Left cardiac atrium (tissue), 4 donors: ENCODE data around the gene COL8A2. TPM values are rescaled to one million over a fixed set of nuclear protein-coding genes. Genes with fewer than 3 reads are reported as not detected.
A peak's percentile ranks its signal among the peaks of the same experiment; 100 is the strongest.

Experiments
- ATAC-seq, 2 donors: fragments of 200-7000 bp; cut with Tn5 transposase; one replicate each; pipeline ENCODE4 v1.9.1; 2020; ENCODE audit warnings: mild to moderate bottlenecking in 2 of 2, moderate library complexity in 2 of 2
- DNase-seq: peaks from one replicate; pipeline ENCODE4 v3.0.0-alpha.2; 2020
- intact Hi-C, 2 donors: fragments of 100-400 bp; cut with DNase I; formaldehyde crosslinking; loops; one replicate each; pipeline versions ENCODE4 v1.14.1 to v1.15.1; 2022 to 2023
- total RNA-seq, 2 donors: library from RNA; stranded (reverse); fragmentation: NEBNext Ultra II Directional; extraction: Animal tissue kit (Norgen Biotek cat#: 25700); gene quantifications; one replicate each; pipeline ENCODE4 v1.2.1, GENCODE V29; 2021
- donor health status: DM: no; HTN: yes; CAD: no.
- donor health status: DM: no; HTN: yes; CAD: no; lungs with severe emphysema.
- donor health status: DM: yes; HTN: yes; CAD: no.
- donor health status: Dilated cardiomyopathy.

The COL8A2 gene
- total RNA-seq, 2 donors from 2014 or later, result 3.8 to 4.2 TPM

- ATAC-seq (no peak), DNase-seq (no peak)
- intact Hi-C loops, result no loop called here
Measured at GRCh38 chr1:36087233-36088123, 37.5 kb downstream of the COL8A2 start.

- ATAC-seq, result no peak
- intact Hi-C loops, result no loop called here
Measured at GRCh38 chr1:36086529-36087232, 38.3 kb downstream of the COL8A2 start.

GRCh38 chr1:36085686-36086526 lies 39.1 kb downstream of the COL8A2 start:
- intact Hi-C loops, result no loop called here
- no peak for DNase-seq

More at GRCh38 chr1:36086529-36087232, 38.3 kb downstream of the COL8A2 start:
- DNase-seq, result no peak

GRCh38 chr1:36085126-36085525 lies 39.9 kb downstream of the COL8A2 start:
- no peak for ATAC-seq
- intact Hi-C loops, result no loop called here
- no peak for DNase-seq

More at GRCh38 chr1:36085686-36086526, 39.1 kb downstream of the COL8A2 start:
- ATAC-seq, result no peak

- no peak for DNase-seq
- intact Hi-C loops, result no loop called here
- ATAC-seq, result no peak
Measured at GRCh38 chr1:36084497-36085115, 40.4 kb downstream of the COL8A2 start.

- no peak for DNase-seq
- peak; percentile 2 to 13 for ATAC-seq
- intact Hi-C loops, result no loop called here
Measured at GRCh38 chr1:36083635-36084496, 41.2 kb downstream of the COL8A2 start, which contains the start of gene TEKT2. TSS of gene TEKT2 (plus strand) at chr1:36084094. CDS start at chr1:36084922, 828 bp downstream.

GRCh38 chr1:36083219-36083618 lies 41.8 kb downstream of the COL8A2 start:
- intact Hi-C loops, result no loop called here
- DNase-seq, result no peak
- no peak for ATAC-seq

- DNase-seq (no peak), ATAC-seq (no peak)
- intact Hi-C loops, result no loop called here
Measured at GRCh38 chr1:36081926-36082485, 43.0 kb downstream of the COL8A2 start.

- ATAC-seq (peak in 1 of 2 donors; percentile 43), DNase-seq (no peak)
- intact Hi-C loops, result no loop called here
Measured at GRCh38 chr1:36080801-36081200, 44.2 kb downstream of the COL8A2 start.

- intact Hi-C loops, result no loop called here
- no peak for DNase-seq
- no peak for ATAC-seq
Measured at GRCh38 chr1:36080236-36080635, 44.8 kb downstream of the COL8A2 start.

GRCh38 chr1:36076979-36077573 lies 47.9 kb downstream of the COL8A2 start:
- no peak for ATAC-seq

GRCh38 chr1:36070349-36070748 lies 54.7 kb downstream of the COL8A2 start:
- ATAC-seq, result no peak
- DNase-seq, result no peak
- intact Hi-C loops, result no loop called here

More at GRCh38 chr1:36076979-36077573, 47.9 kb downstream of the COL8A2 start:
- no peak for DNase-seq
- intact Hi-C loops, result no loop called here

GRCh38 chr1:36068866-36069265 lies 56.2 kb downstream of the COL8A2 start:
- ATAC-seq, result no peak
- no peak for DNase-seq
- intact Hi-C loops, result no loop called here

GRCh38 chr1:36067871-36068270 lies 57.2 kb downstream of the COL8A2 start:
- intact Hi-C loops, result no loop called here
- no peak for DNase-seq
- ATAC-seq, result no peak

GRCh38 chr1:36062315-36062714 lies 62.7 kb downstream of the COL8A2 start:
- intact Hi-C loops, result no loop called here
- ATAC-seq (no peak), DNase-seq (no peak)

GRCh38 chr1:36055706-36056105 lies 69.3 kb downstream of the COL8A2 start:
- ATAC-seq (no peak), DNase-seq (no peak)
- intact Hi-C loops, result no loop called here

- no peak for DNase-seq
- intact Hi-C loops, result no loop called here
- no peak for ATAC-seq
Measured at GRCh38 chr1:36053978-36054377, 71.0 kb downstream of the COL8A2 start.
